Measurements from ENCODE around the gene GRIP1. TPM values are rescaled to one million over a fixed set of nuclear protein-coding genes. Genes with fewer than 3 reads are reported as not detected.

GRIP1 gene
- total and polyA plus RNA-seq, 2 donors from 2014 or later: 3.9 to 18.4 TPM

GRCh38 chr12:66409195-66409871, 269.5 kb downstream of the GRIP1 start:
- peak in 3 of 5 donors; percentile 21 to 78 (median 32) for DNase-seq
- Histone ChIP-seq H3K27ac (ENCODE audit: low read depth in 2 of 2, low read length in 2 of 2) (no peak overlapping the region), H3K27me3 (ENCODE audit: control insufficient read depth, insufficient read depth, low read length) (no peaks in the 10 kb centered on the region), H3K4me3 (ENCODE audit: low read length in 3 of 3) (no peak overlapping the region), H3K36me3 (ENCODE audit: control insufficient read depth in 2 of 3, insufficient read depth in 3 of 3, low read length in 3 of 3) (no peaks in the 10 kb centered on the region), H3K4me1 (ENCODE audit: control insufficient read depth in 2 of 3, insufficient read depth in 2 of 3, low read depth in 1 of 3, low read length in 3 of 3) (no peaks in the 10 kb centered on the region), H3K9me3 (ENCODE audit: control insufficient read depth in 2 of 3, insufficient read depth in 1 of 3, low read length in 3 of 3) (no peaks in the 10 kb centered on the region), H3K9ac (ENCODE audit: low read length in 3 of 3) (no peak overlapping the region)
- intact Hi-C loops (cut with DNase I): no loop called here
- TF ChIP-seq CTCF (IDR thresholded peaks at IDR 0.05; ENCODE audit: borderline replicate concordance, extremely low read depth, insufficient read depth): peak; percentile 56
- no peak for FAIRE-seq

GRCh38 chr12:66405395-66405794, 273.5 kb downstream of the GRIP1 start:
- no peaks in the 10 kb centered on the region for H3K4me1 ChIP-seq (ENCODE audit: control insufficient read depth in 2 of 3, insufficient read depth in 2 of 3, low read depth in 1 of 3, low read length in 3 of 3)
- intact Hi-C loops (cut with DNase I): no loop called here
- H3K4me3 ChIP-seq (ENCODE audit: low read length in 3 of 3): no peak overlapping the region
- H3K27ac ChIP-seq (ENCODE audit: low read depth in 2 of 2, low read length in 2 of 2): no peak overlapping the region
- H3K27me3 ChIP-seq (ENCODE audit: control insufficient read depth, insufficient read depth, low read length): no peaks in the 10 kb centered on the region
- no peak for DNase-seq
- no peak overlapping the region for H3K9ac ChIP-seq (ENCODE audit: low read length in 3 of 3)
- FAIRE-seq: no peak
- H3K36me3 ChIP-seq (ENCODE audit: control insufficient read depth in 2 of 3, insufficient read depth in 3 of 3, low read length in 3 of 3): no peaks in the 10 kb centered on the region
- no peaks in the 10 kb centered on the region for H3K9me3 ChIP-seq (ENCODE audit: control insufficient read depth in 2 of 3, insufficient read depth in 1 of 3, low read length in 3 of 3)
- no peak for TF ChIP-seq CTCF (IDR thresholded peaks at IDR 0.05; ENCODE audit: borderline replicate concordance, extremely low read depth, insufficient read depth)

GRCh38 chr12:66403746-66404145, 275.1 kb downstream of the GRIP1 start:
- Histone ChIP-seq H3K27ac (ENCODE audit: low read depth in 2 of 2, low read length in 2 of 2) (no peak overlapping the region), H3K27me3 (ENCODE audit: control insufficient read depth, insufficient read depth, low read length) (no peaks in the 10 kb centered on the region), H3K4me1 (ENCODE audit: control insufficient read depth in 2 of 3, insufficient read depth in 2 of 3, low read depth in 1 of 3, low read length in 3 of 3) (no peaks in the 10 kb centered on the region), H3K9me3 (ENCODE audit: control insufficient read depth in 2 of 3, insufficient read depth in 1 of 3, low read length in 3 of 3) (no peaks in the 10 kb centered on the region), H3K36me3 (ENCODE audit: control insufficient read depth in 2 of 3, insufficient read depth in 3 of 3, low read length in 3 of 3) (no peaks in the 10 kb centered on the region), H3K4me3 (ENCODE audit: low read length in 3 of 3) (no peak overlapping the region), H3K9ac (ENCODE audit: low read length in 3 of 3) (no peak overlapping the region)
- no peak for TF ChIP-seq CTCF (IDR thresholded peaks at IDR 0.05; ENCODE audit: borderline replicate concordance, extremely low read depth, insufficient read depth)
- no peak for FAIRE-seq
- no peak for DNase-seq
- intact Hi-C loops (cut with DNase I): no loop called here

- no peak for TF ChIP-seq CTCF (IDR thresholded peaks at IDR 0.05; ENCODE audit: borderline replicate concordance, extremely low read depth, insufficient read depth)
- intact Hi-C loops (cut with DNase I): no loop called here
- FAIRE-seq (no peak), DNase-seq (no peak)
- Histone ChIP-seq H3K4me3 (ENCODE audit: low read length in 3 of 3) (no peak overlapping the region), H3K36me3 (ENCODE audit: control insufficient read depth in 2 of 3, insufficient read depth in 3 of 3, low read length in 3 of 3) (no peaks in the 10 kb centered on the region), H3K27me3 (ENCODE audit: control insufficient read depth, insufficient read depth, low read length) (no peaks in the 10 kb centered on the region), H3K9me3 (ENCODE audit: control insufficient read depth in 2 of 3, insufficient read depth in 1 of 3, low read length in 3 of 3) (no peaks in the 10 kb centered on the region), H3K9ac (ENCODE audit: low read length in 3 of 3) (no peak overlapping the region), H3K27ac (ENCODE audit: low read depth in 2 of 2, low read length in 2 of 2) (no peak overlapping the region), H3K4me1 (ENCODE audit: control insufficient read depth in 2 of 3, insufficient read depth in 2 of 3, low read depth in 1 of 3, low read length in 3 of 3) (no peaks in the 10 kb centered on the region)
These were observed 279.0 kb downstream of the GRIP1 start for GRCh38 chr12:66399911-66400306.
